Activated CD4-positive, alpha-beta T cell treated with anti-CD3 and anti-CD28 coated beads for 36 hours (primary cell): Measurements from ENCODE around the gene ZNF280B. TPM values are rescaled to one million over a fixed set of nuclear protein-coding genes. Genes with fewer than 3 reads are reported as not detected.
A peak's percentile ranks its signal among the peaks of the same experiment; 100 is the strongest.
"Not testable (repeated sequence)": the region's sequence is repeated elsewhere in the genome, so short reads cannot be mapped to it uniquely, and the experiment has no call there.

Experiments used
- ATAC-seq: fragments of 200-7000 bp; cut with Tn5 transposase; one replicate; pipeline ENCODE4 v1.10.0; 2021; ENCODE audit warnings: mild to moderate bottlenecking, moderate library complexity
- CTCF ChIA-PET: fragments of 350-600 bp; sonication (Branson Sonifier 250); formaldehyde crosslinking; loops from one replicate; lab custom pipeline; 2021; ENCODE audit warnings: antibody characterized with exemption; lab: Charles Lee
- POLR2A ChIA-PET: fragments of 350-600 bp; sonication (Branson Sonifier 250); formaldehyde crosslinking; loops from one replicate; lab custom pipeline; 2021; ENCODE audit warnings: antibody characterized with exemption, inconsistent platforms; lab: Charles Lee
- DNase-seq: peaks from one replicate; pipeline ENCODE4 v3.0.0-alpha.2; 2020
- H3K27ac Mint-ChIP-seq: one replicate; pipeline ENCODE4 v1.8.0; 2021; ENCODE audit warnings: mixed read lengths
- H3K27me3 Mint-ChIP-seq: one replicate; pipeline ENCODE4 v1.8.0; 2021; ENCODE audit warnings: mixed read lengths
- H3K36me3 Mint-ChIP-seq: one replicate; pipeline ENCODE4 v1.8.0; 2021; ENCODE audit warnings: low read depth, mixed read lengths
- H3K4me1 Mint-ChIP-seq: one replicate; pipeline ENCODE4 v1.8.0; 2021; ENCODE audit warnings: mixed read lengths
- H3K4me3 Mint-ChIP-seq: one replicate; pipeline ENCODE4 v1.8.0; 2021; ENCODE audit warnings: mild to moderate bottlenecking, moderate library complexity, mixed read lengths
- H3K9me3 Mint-ChIP-seq: one replicate; pipeline ENCODE4 v1.8.0; 2021; ENCODE audit warnings: low read depth, mixed read lengths
- intact Hi-C, 2 experiments: fragments of 100-400 bp; cut with DNase I in 1 of 2; cut with micrococcal nuclease in 1 of 2; formaldehyde crosslinking; loops; one replicate each; pipeline versions ENCODE4 v1.14.2 to v1.15.1; 2022 to 2024; cut with DNase I, micrococcal nuclease
- total RNA-seq, 2 experiments: library from RNA; stranded (reverse); gene quantifications; one replicate each; pipeline ENCODE4 v1.2.3, GENCODE V29; 2021

Gene ZNF280B
- total RNA-seq, 2 experiments from 2014 or later, result 2.5 to 3.7 TPM

GRCh38 chr22:22520020-22520656 is 11.6 kb upstream of the ZNF280B start, which contains the start of gene ZNF280A:
Gene ZNF280A (minus strand): TSS chr22:22520270. CDS start chr22:22515630, 4,640 bp downstream.
- ChIA-PET POLR2A (no interaction called here), CTCF (interaction anchor here (1.0 to 2.1 kb wide), 4 partner anchors 11 to 364 kb away, joined by 3 to 9 read pairs (median 4); partner anchors contain the start of gene ZNF280B)
- Mint-ChIP-seq H3K36me3 (no peaks in the 10 kb centered on the region), H3K27me3 (peaks cover 19% of the 10 kb centered on the region), H3K9me3 (no peaks in the 10 kb centered on the region), H3K4me1 (no peaks in the 10 kb centered on the region), H3K4me3 (no peak within 1 kb of the TSS), H3K27ac (no peak within 1 kb of the TSS)
- no peak for ATAC-seq
- DNase-seq, result no peak
- intact Hi-C loops, result no loop called here

- Mint-ChIP-seq H3K27me3 (peaks cover 20% of the 10 kb centered on the region), H3K36me3 (no peaks in the 10 kb centered on the region), H3K9me3 (no peaks in the 10 kb centered on the region), H3K4me1 (no peaks in the 10 kb centered on the region), H3K27ac (no peak overlapping the region), H3K4me3 (no peak overlapping the region)
- ATAC-seq, result no peak
- intact Hi-C loops, result no loop called here
- CTCF ChIA-PET, result interaction anchor here (1.0 to 2.1 kb wide), 4 partner anchors 10 to 365 kb away, joined by 3 to 9 read pairs (median 4); partner anchors contain the start of gene ZNF280B
- POLR2A ChIA-PET, result no interaction called here
- DNase-seq, result no peak
Measured at GRCh38 chr22:22519591-22519990, 11.0 kb upstream of the ZNF280B start.

GRCh38 chr22:22516992-22517391 is 8.4 kb upstream of the ZNF280B start:
- Mint-ChIP-seq H3K27ac (no peak overlapping the region), H3K36me3 (no peaks in the 10 kb centered on the region), H3K4me3 (no peak overlapping the region), H3K27me3 (peaks cover 17% of the 10 kb centered on the region), H3K9me3 (no peaks in the 10 kb centered on the region), H3K4me1 (no peaks in the 10 kb centered on the region)
- CTCF ChIA-PET, result no interaction called here
- DNase-seq, result no peak
- ATAC-seq, result no peak
- intact Hi-C loops, result no loop called here
- POLR2A ChIA-PET, result no interaction called here

- CTCF ChIA-PET, result interaction anchor here (0.8 to 0.9 kb wide), 2 partner anchors 8 to 12 kb away, joined by 3 read pairs; no protein-coding TSS in a partner anchor
- Mint-ChIP-seq H3K4me1 (no peaks in the 10 kb centered on the region), H3K36me3 (no peaks in the 10 kb centered on the region), H3K4me3 (no peak overlapping the region), H3K9me3 (no peaks in the 10 kb centered on the region), H3K27me3 (peaks cover 17% of the 10 kb centered on the region), H3K27ac (no peak overlapping the region)
- POLR2A ChIA-PET, result no interaction called here
- DNase-seq (no peak), ATAC-seq (no peak)
- intact Hi-C loops, result no loop called here
Measured at GRCh38 chr22:22515890-22516289, 7.3 kb upstream of the ZNF280B start.

GRCh38 chr22:22514431-22514830 is 5.9 kb upstream of the ZNF280B start:
- H3K27ac Mint-ChIP-seq, H3K4me1 Mint-ChIP-seq, DNase-seq, CTCF ChIA-PET, ATAC-seq, intact Hi-C loops, H3K4me3 Mint-ChIP-seq, H3K9me3 Mint-ChIP-seq, POLR2A ChIA-PET, H3K36me3 Mint-ChIP-seq: not testable (repeated sequence)
- peaks cover 17% of the 10 kb centered on the region for H3K27me3 Mint-ChIP-seq

- Mint-ChIP-seq H3K36me3 (no peaks in the 10 kb centered on the region), H3K27ac (no peak overlapping the region), H3K9me3 (peaks cover 3% of the 10 kb centered on the region), H3K27me3 (peaks cover 17% of the 10 kb centered on the region), H3K4me1 (no peaks in the 10 kb centered on the region), H3K4me3 (no peak overlapping the region)
- DNase-seq (no peak), ATAC-seq (no peak)
- POLR2A ChIA-PET, result no interaction called here
- intact Hi-C loops, result no loop called here
- CTCF ChIA-PET, result interaction anchor here (0.9 kb wide), 1 partner anchor 9 kb away, joined by 3 read pairs; no protein-coding TSS in a partner anchor
Measured at GRCh38 chr22:22513619-22514018, 5.1 kb upstream of the ZNF280B start.

- DNase-seq (no peak), ATAC-seq (no peak)
- no peaks in the 10 kb centered on the region for H3K36me3 Mint-ChIP-seq
- no peak overlapping the region for H3K4me3 Mint-ChIP-seq
- H3K27me3 Mint-ChIP-seq, result peaks cover 17% of the 10 kb centered on the region
- CTCF ChIA-PET, result interaction anchor here (0.9 to 2.2 kb wide), 2 partner anchors 8 to 10 kb away, joined by 3 to 6 read pairs; no protein-coding TSS in a partner anchor
- H3K4me1 Mint-ChIP-seq, result peaks cover under 1% of the 10 kb centered on the region
- POLR2A ChIA-PET, result no interaction called here
- H3K9me3 Mint-ChIP-seq, result peaks cover 3% of the 10 kb centered on the region
- H3K27ac Mint-ChIP-seq, result no peak overlapping the region
- intact Hi-C loops, result no loop called here
Measured at GRCh38 chr22:22512951-22513350, 4.4 kb upstream of the ZNF280B start.

- H3K27ac Mint-ChIP-seq, POLR2A ChIA-PET, ATAC-seq, DNase-seq, H3K9me3 Mint-ChIP-seq, H3K4me3 Mint-ChIP-seq, H3K27me3 Mint-ChIP-seq, intact Hi-C loops, H3K4me1 Mint-ChIP-seq: not testable (repeated sequence)
- CTCF ChIA-PET, result interaction anchor here (0.7 to 2.2 kb wide), 5 partner anchors 8 to 365 kb away, joined by 3 to 6 read pairs (median 4); no protein-coding TSS in a partner anchor
- peaks cover 11% of the 10 kb centered on the region for H3K36me3 Mint-ChIP-seq
Measured at GRCh38 chr22:22510833-22511232, 2.3 kb upstream of the ZNF280B start.

- H3K9me3 Mint-ChIP-seq, DNase-seq, ATAC-seq, H3K27ac Mint-ChIP-seq, H3K4me1 Mint-ChIP-seq, POLR2A ChIA-PET, H3K27me3 Mint-ChIP-seq: not testable (repeated sequence)
- peak overlapping the region; percentile 79 for H3K4me3 Mint-ChIP-seq
- H3K36me3 Mint-ChIP-seq, result peaks cover 15% of the 10 kb centered on the region
- intact Hi-C loops, result loop anchor here in 1 of 2 experiments (5.0 kb wide), 1 partner anchor 298 kb away; no protein-coding TSS in a partner anchor
- CTCF ChIA-PET, result interaction anchor here (0.7 to 2.1 kb wide), 5 partner anchors 10 to 78 kb away, joined by 3 to 9 read pairs (median 6); partner anchors contain the start of genes PRAME and ZNF280A
Measured at GRCh38 chr22:22509912-22510311, 1.4 kb upstream of the ZNF280B start.

GRCh38 chr22:22507743-22508273 is 734 bp downstream of the ZNF280B start:
- DNase-seq, result no peak

GRCh38 chr22:22506736-22507135 is 1.8 kb downstream of the ZNF280B start:
- no peak overlapping the region for H3K27ac Mint-ChIP-seq
- ChIA-PET CTCF (interaction anchor here (0.5 to 1.5 kb wide), 3 partner anchors 80 to 88 kb away, joined by 3 to 5 read pairs (median 3); no protein-coding TSS in a partner anchor), POLR2A (no interaction called here)
- H3K4me1 Mint-ChIP-seq, result peaks cover 8% of the 10 kb centered on the region
- intact Hi-C loops, result loop anchor here in 1 of 2 experiments (5.0 kb wide), 1 partner anchor 294 kb away; no protein-coding TSS in a partner anchor
- H3K27me3 Mint-ChIP-seq, result no peaks in the 10 kb centered on the region
- DNase-seq, result no peak
- peaks cover 3% of the 10 kb centered on the region for H3K9me3 Mint-ChIP-seq
- no peak overlapping the region for H3K4me3 Mint-ChIP-seq
- peaks cover 22% of the 10 kb centered on the region for H3K36me3 Mint-ChIP-seq
- ATAC-seq, result no peak

More at GRCh38 chr22:22507743-22508273, 734 bp downstream of the ZNF280B start:
- POLR2A ChIA-PET, result no interaction called here
- peaks cover 2% of the 10 kb centered on the region for H3K27me3 Mint-ChIP-seq
- ATAC-seq, result no peak
- intact Hi-C loops, result loop anchor here in 1 of 2 experiments (5.0 kb wide), 1 partner anchor 296 kb away; no protein-coding TSS in a partner anchor
- H3K36me3 Mint-ChIP-seq, result peaks cover 21% of the 10 kb centered on the region
- H3K27ac Mint-ChIP-seq, result peak overlapping the region; percentile 45
- peak overlapping the region; percentile 79 for H3K4me3 Mint-ChIP-seq
- CTCF ChIA-PET, result interaction anchor here (0.7 to 1.8 kb wide), 5 partner anchors 8 to 1145 kb away, joined by 3 to 5 read pairs (median 3); no protein-coding TSS in a partner anchor
- H3K9me3 Mint-ChIP-seq, result peaks cover 3% of the 10 kb centered on the region
- H3K4me1 Mint-ChIP-seq, result peaks cover 8% of the 10 kb centered on the region
